AG09319 (cell line): ENCODE measurements around the gene SLC15A5.

Source experiments
- DNase-seq: peaks from one replicate; pipeline ENCODE4 v3.0.0-alpha.2; 2010; ENCODE audit warnings: low read depth; ENCODE audit errors: extremely low read depth
- TF ChIP-seq, protein P1 (sequence below): IDR thresholded peaks from 2 replicates; pipeline ENCODE4 v1.5.1; 2011; ENCODE audit warnings: low read depth, mild to moderate bottlenecking, inconsistent platforms, low read length, moderate library complexity

Gene SLC15A5

DNA sequence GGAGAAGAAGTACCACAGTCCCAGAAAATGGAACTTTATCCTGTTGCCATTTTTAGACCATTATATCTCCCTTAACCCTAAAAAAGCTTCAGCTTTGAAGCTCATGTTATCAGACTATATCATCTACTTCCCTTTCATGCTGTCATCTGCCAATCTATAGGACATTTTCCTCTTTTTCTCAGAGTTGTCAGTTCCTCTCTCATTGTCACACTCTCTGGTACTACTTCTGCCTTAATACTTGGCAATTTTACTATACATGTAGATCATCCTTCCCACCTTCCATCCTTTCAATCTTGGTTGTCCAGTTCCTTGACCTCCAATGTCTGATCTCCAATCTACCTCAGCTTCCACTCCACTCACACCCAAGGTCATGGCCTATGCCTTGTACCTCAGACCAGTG is 57.4 kb downstream of the SLC15A5 start:
- TF ChIP-seq, protein P1, sequence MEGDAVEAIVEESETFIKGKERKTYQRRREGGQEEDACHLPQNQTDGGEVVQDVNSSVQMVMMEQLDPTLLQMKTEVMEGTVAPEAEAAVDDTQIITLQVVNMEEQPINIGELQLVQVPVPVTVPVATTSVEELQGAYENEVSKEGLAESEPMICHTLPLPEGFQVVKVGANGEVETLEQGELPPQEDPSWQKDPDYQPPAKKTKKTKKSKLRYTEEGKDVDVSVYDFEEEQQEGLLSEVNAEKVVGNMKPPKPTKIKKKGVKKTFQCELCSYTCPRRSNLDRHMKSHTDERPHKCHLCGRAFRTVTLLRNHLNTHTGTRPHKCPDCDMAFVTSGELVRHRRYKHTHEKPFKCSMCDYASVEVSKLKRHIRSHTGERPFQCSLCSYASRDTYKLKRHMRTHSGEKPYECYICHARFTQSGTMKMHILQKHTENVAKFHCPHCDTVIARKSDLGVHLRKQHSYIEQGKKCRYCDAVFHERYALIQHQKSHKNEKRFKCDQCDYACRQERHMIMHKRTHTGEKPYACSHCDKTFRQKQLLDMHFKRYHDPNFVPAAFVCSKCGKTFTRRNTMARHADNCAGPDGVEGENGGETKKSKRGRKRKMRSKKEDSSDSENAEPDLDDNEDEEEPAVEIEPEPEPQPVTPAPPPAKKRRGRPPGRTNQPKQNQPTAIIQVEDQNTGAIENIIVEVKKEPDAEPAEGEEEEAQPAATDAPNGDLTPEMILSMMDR: no peak
- DNase-seq: no peak

DNA sequence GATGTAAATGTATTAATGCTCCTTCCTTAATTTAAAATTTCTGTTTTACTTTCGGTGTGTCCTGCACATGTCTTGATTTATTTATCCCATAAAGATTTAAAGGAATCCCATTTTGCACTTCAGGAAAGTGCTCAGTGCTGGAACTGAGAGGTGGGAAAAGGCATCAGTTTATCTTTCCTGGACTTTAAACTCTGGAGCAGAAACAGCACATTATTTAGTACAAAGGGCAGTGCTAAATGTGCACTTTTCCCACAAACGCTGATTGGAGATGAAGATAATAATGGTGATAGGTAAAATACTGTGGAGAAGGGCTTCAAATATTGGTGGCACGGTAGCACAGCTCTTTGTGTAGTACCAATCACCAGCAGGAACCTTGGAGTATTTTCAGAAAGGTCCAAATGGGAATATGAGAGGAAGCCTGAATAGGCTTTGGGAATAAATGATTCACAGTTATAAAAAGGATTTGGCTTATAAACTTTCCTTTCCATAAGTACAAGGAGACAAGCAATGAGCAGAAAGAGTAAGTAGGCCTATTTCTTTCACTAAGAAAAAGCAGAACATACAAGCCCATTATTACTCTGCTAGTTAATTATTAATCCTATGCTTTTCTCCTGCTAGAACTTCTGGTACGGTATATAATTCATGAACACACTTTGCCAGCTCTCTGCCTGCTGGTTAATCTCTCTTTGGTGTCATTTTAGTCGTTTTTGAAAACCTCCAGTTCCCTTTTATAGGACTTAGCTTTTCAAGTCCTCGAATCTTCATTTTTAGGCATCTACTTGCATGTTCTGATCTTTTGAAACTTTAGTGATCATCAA is 58.3 kb downstream of the SLC15A5 start:
- TF ChIP-seq, protein P1: no peak
- DNase-seq: no peak

DNA sequence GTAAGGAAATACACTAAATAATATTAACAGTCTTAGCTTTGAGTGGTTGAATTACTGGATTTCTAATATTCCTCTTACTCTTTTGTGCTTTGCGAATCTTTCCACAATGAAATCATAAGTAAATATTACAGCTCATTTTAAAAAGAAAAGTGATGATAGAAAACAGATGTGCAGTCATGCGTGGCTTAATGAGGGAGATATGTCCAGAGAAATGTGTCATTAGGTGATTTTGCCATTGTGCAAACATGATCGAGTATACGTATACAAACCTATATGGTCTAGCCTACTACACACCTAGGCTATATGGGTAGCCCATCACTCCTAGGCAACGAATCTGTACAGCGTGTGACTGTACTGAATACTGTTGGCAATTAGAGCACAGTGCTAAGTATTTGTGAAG is 59.3 kb downstream of the SLC15A5 start:
- TF ChIP-seq, protein P1: no peak
- DNase-seq: no peak

DNA sequence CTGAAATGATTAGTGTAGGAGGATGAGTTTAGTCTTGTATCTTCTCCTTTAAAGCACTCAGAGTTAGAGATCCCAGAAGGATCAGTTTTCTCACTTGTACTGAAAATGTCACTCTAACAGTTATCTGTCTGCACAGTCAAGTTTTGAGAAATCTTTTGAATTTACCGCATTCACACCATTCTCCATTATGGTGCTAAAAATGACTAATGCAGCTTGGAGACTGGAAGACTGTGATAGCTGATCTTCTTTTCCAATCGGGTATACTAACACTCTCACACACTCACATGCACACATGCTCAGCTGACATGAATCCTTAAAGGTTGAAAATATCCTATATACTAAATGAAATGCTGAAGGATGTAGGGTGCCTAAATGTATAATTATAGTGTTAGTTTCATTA is 65.8 kb downstream of the SLC15A5 start:
- TF ChIP-seq, protein P1: no peak
- DNase-seq: no peak

DNA sequence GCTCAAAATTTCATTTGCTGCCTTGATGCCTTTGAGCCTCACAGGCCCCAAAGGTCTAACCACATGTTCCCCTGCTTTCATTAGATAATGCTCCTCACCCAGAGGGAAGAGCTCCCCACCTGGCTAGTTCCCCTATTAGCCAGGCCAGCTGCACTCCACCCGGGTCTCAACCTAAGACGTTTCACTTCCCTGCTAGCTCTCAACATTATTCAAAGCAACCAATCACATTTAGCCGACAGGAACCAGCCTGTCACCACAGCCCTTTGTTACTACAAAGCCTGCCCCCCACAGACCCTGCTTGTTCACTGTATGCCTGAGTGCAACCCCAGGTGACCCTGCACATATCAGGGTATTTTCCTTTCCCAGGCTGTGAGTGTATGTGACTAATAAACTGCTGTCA is 78.6 kb downstream of the SLC15A5 start:
- DNase-seq: no peak
- TF ChIP-seq, protein P1: no peak

DNA sequence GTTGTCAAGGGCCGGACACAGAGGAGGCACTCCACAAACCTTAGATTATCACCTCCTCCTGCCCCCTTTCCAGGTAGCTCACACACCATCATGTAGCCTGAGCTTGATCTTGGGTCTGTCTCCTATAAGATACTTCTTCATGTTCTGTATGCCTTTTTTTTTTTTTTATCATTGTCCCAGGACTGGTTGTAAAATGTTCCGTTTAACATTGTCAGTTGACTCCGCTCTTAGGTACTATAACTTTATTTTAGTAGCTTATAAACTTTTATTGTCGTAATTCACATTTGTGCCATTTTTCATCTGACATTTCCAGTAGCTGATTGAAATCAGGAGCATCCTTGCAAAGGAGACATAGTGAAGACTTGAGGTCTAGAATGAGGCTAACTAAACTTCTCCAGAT is 79.9 kb downstream of the SLC15A5 start:
- no peak for DNase-seq
- TF ChIP-seq, protein P1: no peak

DNA sequence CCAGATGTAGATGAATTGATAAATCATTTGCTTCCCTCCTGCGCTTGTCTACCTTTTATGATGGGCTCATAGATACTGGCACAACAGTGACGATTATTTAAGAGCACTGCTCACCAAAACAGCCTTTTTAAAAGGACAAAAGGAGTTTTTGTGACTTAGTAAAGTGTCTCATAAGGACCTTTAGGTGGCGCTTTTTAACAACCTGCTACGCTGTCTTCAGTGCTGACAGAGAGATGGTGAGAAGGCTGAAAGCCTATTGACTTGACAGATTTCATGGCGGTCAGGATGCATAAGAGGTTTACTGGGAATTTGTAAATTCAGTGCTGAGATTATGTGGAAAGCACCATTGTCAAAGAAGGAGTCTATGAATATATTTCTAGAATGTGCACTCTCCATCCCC is 87.6 kb downstream of the SLC15A5 start:
- DNase-seq: peak; percentile 1
- TF ChIP-seq, protein P1: peak; percentile 35
